Measurements from ENCODE around the gene ARMC8.

DNA sequence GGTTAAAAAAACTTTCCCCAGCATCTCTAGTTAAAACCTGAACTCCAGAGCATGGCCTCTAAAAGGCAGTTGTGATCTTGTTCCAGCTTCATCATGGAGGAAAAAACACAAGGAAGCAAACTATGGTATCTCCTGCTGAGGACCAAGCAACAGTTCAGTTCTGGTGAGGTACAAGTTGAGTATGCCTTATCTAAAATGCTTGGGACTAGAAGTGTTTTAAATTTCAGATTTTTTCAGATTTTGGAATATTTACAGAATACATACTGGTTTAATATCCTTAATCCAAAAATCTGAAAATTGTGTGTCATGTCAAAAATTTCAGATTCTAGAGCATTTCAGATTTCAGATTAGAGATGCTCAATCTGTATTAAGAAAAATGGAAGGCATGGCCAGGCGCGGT is 22.0 kb upstream of the ARMC8 start:
- TF ChIP-seq, protein P1, sequence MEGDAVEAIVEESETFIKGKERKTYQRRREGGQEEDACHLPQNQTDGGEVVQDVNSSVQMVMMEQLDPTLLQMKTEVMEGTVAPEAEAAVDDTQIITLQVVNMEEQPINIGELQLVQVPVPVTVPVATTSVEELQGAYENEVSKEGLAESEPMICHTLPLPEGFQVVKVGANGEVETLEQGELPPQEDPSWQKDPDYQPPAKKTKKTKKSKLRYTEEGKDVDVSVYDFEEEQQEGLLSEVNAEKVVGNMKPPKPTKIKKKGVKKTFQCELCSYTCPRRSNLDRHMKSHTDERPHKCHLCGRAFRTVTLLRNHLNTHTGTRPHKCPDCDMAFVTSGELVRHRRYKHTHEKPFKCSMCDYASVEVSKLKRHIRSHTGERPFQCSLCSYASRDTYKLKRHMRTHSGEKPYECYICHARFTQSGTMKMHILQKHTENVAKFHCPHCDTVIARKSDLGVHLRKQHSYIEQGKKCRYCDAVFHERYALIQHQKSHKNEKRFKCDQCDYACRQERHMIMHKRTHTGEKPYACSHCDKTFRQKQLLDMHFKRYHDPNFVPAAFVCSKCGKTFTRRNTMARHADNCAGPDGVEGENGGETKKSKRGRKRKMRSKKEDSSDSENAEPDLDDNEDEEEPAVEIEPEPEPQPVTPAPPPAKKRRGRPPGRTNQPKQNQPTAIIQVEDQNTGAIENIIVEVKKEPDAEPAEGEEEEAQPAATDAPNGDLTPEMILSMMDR (IDR thresholded peaks at IDR 0.05; ENCODE audit: low read length) = no peak
- TF ChIP-seq EZH2 (IDR thresholded peaks at IDR 0.05; ENCODE audit: borderline replicate concordance, low read length) = no peak

All from OCI-LY1 (cell line).